MG63 (cell line): ENCODE data around the gene FUT3. TPM values are rescaled to one million over a fixed set of nuclear protein-coding genes. Genes with fewer than 3 reads are reported as not detected.

Source experiments
- DNase-seq: peaks from one replicate; pipeline ENCODE4 v3.0.0-alpha.2; 2020
- H3K27me3 ChIP-seq: fragments of 250-450 bp; sonication (Bioruptor Pico); 2 replicates; pipeline ENCODE4 v1.5.1; 2020; ENCODE audit warnings: mild to moderate bottlenecking, moderate library complexity
- H3K36me3 ChIP-seq: fragments of 250-450 bp; sonication (Bioruptor Pico); 2 replicates; pipeline ENCODE4 v1.5.1; 2020; ENCODE audit warnings: mild to moderate bottlenecking, moderate library complexity
- H3K4me3 ChIP-seq: fragments of 250-450 bp; sonication (Bioruptor Pico); 2 replicates; pipeline ENCODE4 v1.5.1; 2020; ENCODE audit warnings: mild to moderate bottlenecking, moderate library complexity
- H3K9me3 ChIP-seq: fragments of 250-450 bp; sonication (Bioruptor Pico); 2 replicates; pipeline ENCODE4 v1.5.1; 2020; ENCODE audit warnings: mild to moderate bottlenecking, moderate library complexity
- total RNA-seq: library from RNA; depleted of rRNA; stranded (reverse); fragments of >200 nt; shearing (Covaris generic); gene quantifications from 2 replicates; pipeline ENCODE4 v1.2.3, GENCODE V29; 2014; ENCODE audit warnings: low replicate concordance; rRNA removed

FUT3 gene
- total RNA-seq, result not detected in 2 replicates

DNA sequence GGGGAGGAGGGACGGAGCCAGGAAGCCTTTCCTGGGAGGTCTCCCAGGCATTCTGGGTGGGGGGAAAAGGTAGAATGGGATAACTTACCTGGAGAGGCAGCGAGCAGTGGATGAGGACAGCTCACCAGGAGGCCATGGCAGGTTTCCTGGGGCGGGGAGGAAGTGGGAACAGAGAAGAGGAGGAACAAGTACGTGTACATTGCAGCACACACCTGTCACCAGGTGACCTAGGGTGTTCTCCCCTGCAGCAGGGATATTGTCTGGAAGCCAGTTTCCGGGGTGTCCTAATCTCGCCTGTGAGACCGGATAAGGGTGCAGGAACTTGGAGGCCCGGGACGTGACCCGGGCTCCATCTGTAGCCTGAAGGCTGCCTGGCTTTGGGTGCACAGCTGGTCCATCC is at the start of gene FUT3:
Gene FUT3, minus strand, starts transcription at position 148 of the 400 bp plus-strand sequence.
- no peaks in the 10 kb centered on the region for H3K36me3 ChIP-seq

DNA sequence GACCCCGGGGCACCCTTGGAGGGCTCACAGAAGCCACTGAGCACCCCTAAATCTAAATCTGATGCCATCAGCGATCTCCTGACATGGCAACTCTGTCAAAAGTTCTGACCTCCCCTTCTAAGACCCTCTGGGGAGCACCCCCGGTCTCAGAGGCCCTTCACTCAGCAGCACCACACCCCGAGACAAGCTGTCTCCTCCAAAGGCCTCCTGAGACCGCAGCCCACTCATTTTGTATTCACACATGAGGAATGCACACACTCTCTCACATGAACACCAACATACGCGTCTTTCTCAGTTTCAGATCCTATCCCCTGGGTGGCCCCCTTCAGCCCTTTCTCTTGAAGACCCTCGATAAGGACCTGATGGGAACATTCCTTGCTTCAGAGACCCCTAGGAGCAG is 49.7 kb upstream of the FUT3 start:
- Histone ChIP-seq H3K4me3 (no peak overlapping the region), H3K27me3 (no peaks in the 10 kb centered on the region), H3K9me3 (no peaks in the 10 kb centered on the region), H3K36me3 (peaks cover 5% of the 10 kb centered on the region; the same call in 1 of the 2 replicates)
- no peak for DNase-seq

More for the DNA sequence above, at the start of gene FUT3:
- no peak within 1 kb of the TSS for H3K4me3 ChIP-seq
- H3K9me3 ChIP-seq, result no peaks in the 10 kb centered on the region
- DNase-seq, result no peak
- no peaks in the 10 kb centered on the region for H3K27me3 ChIP-seq

DNA sequence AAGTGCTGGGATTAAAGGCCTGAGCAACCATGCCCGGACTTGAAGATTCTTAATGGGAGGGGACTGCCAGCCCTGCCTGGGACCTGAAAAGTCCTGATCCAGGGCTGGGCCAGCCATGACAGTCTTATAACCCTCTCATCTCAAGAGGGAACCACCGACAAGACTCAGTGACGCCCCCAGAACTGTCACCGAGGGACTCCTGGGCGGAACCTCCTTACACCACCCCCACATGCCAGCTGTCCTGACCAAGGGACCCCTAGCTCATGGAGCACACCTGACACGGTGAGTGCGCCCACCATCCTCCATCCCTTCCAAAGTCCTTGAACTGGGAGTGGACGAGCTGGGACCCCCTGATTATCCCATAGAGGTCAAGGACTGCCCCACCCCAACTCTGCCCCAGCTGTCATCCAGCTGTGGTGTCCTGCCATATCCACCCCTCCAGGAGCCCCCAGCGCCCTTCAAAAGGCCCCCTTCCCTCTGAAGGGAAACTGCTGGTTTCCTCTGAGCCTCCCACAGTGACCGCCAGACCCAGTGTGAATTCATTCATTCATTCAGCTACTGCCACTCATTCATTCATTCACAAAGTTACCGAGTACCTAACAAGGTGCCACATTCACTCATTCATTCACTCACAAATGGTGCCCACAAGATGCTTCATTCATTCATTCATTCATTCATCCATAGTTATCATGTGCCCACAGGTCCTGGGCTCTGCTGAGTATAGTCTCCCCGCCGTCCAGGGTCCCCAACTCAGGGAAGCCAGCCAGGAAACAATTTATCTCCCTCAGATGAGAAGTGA is 48.7 kb upstream of the FUT3 start:
- Histone ChIP-seq H3K36me3 (peaks cover 5% of the 10 kb centered on the region; the same call in 1 of the 2 replicates), H3K9me3 (no peaks in the 10 kb centered on the region), H3K4me3 (no peak overlapping the region), H3K27me3 (no peaks in the 10 kb centered on the region)
- no peak for DNase-seq

DNA sequence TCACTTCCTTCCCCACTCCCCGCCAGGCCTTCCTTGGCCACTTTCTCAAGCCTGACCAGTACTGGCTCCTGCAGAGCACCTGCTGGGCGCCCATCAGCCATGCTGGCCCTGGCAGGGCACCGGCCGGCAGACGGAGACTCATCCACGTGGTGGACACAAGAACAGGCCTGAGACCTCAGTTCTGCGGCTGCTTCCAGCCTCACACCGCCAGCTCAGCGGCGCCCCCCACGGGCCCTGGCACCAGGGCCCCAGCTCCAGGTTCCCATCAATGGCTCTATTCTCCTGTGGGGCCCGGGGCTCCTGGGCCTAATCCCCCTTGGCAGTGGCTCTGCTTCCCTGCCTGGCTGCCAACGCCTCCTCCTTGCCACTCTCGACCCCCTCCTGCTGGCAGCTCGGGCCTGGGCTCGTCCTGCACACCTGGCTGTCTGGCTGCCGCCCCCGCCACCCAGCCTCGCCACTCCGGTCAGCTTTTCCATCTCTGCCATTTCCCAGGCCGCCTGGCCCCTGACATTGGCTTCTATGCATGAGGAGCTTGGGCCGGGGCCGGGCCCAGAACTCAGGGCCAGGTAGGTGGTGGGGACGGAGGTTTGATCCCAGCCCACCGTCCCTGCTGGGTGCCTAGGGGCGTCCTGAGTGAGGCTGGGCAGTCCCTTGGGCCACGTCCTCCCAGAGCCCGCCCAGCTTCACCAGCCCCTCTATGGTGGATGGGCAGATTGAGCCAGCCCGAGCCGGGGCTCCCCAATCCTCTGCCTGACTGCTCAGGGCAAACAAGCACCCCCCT is 46.1 kb upstream of the FUT3 start:
- no peak for DNase-seq
- Histone ChIP-seq H3K27me3 (no peaks in the 10 kb centered on the region), H3K9me3 (no peaks in the 10 kb centered on the region), H3K36me3 (no peaks in the 10 kb centered on the region), H3K4me3 (no peak overlapping the region)

DNA sequence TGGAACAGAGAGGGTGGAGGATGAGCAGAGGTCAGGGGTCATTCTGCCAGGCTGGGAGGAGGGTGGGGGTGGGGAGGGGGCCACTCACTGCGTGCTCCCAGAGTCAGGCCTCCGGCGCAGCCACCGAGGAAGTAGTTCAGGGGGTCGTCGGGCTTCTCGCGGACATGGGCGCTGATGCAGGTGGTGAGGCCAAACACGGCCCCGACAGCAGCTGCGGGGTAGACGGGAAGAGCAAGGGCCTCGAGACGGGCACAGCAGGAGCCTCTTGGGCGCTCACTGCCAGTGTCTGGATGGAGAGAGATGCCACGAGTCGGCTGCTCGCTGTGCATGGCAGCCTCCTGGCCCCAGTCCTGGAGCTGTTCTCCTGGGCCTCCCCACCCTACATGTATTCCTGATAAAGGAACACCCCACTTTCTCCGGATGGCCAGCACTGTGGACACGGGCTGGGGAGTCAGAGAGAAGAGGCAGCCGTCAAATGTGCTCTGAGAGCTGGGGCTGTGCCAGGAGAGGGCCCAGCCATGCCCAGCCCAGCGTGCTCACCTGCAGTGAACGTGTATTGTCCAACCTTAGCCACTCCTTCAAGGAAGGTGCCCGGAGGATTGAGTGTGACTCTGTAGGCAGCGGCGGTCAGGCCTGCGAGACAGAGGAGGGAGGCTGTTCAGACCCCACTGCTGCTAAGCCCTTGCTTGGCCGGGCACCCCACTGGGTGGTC is 45.3 kb upstream of the FUT3 start:
- no peak overlapping the region for H3K4me3 ChIP-seq
- no peaks in the 10 kb centered on the region for H3K36me3 ChIP-seq
- H3K27me3 ChIP-seq, result no peaks in the 10 kb centered on the region
- DNase-seq, result no peak
- H3K9me3 ChIP-seq, result no peaks in the 10 kb centered on the region

DNA sequence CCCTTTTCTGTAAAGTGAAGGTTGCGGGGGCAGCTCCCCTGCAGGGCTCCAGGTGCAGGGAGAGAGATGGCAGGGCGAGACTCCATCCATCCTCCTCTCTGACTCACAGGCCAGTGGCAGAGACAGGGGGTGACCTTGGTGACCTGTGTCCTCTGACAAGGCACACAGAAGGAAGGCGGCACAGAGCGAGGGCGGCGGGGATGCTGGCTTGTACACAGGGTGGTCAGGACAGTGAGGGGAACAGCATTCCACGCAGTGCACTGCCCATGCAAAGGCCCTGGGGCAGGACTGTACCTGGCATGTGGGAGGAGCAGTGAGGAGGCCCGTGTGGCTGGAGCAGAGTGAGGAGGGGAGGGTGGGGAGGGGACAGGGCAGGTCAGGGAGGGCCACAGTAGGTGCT is 44.6 kb upstream of the FUT3 start:
- Histone ChIP-seq H3K27me3 (no peaks in the 10 kb centered on the region), H3K9me3 (no peaks in the 10 kb centered on the region), H3K36me3 (no peaks in the 10 kb centered on the region), H3K4me3 (no peak overlapping the region)
- no peak for DNase-seq

DNA sequence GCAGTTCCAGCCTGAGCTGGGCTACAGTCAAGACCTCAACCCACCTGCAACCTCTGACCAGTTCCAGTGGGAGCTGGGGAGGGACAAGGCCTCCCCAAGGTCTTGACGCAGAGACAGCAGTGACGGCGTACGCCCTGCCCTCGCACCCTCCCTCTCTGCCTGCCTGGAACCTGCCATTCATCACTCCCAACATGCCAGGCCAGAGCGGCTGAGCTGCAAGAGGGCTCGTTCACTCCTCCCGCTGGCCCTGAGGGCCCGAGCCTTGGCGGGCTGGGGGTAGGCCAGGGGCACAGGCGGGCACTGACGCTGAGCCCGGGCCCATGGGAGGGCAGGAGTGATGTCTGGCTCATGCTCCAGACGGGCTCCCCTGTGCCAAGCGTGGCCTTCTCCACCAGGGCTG is 44.2 kb upstream of the FUT3 start:
- Histone ChIP-seq H3K27me3 (no peaks in the 10 kb centered on the region), H3K9me3 (no peaks in the 10 kb centered on the region), H3K4me3 (no peak overlapping the region), H3K36me3 (no peaks in the 10 kb centered on the region)
- no peak for DNase-seq

DNA sequence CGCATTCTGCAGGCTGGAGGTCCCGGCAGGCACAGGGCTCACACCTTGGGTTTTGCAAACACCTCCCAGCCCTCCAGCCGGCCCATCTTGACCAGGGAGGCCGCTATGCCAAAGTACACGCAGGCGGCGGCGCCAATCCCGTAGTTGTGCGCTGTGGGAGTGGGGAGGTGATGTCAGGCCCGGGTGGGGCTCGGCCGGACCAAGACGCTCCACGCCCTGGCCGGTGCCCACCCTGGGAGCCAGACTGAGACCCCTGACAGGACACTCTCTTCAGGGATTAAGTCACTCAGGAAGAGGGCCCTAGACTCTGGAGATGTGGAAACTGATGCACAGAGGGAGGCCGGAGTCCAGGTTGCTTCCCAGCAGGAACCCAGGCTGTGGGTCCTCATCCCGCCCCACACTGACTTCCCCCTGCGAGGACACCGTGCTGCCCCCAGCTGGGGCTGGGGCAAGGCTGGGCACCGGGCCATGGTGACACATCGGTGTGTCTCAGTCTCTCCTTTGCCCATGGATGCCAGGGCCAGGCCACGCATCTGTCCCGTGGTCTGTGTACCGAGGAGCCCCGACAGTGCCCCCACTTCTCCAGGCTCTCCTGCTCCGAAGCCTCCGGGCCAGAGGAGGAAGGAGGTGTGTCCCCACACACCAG is 43.6 kb upstream of the FUT3 start:
- H3K9me3 ChIP-seq, result no peaks in the 10 kb centered on the region
- H3K36me3 ChIP-seq, result no peaks in the 10 kb centered on the region
- H3K27me3 ChIP-seq, result no peaks in the 10 kb centered on the region
- H3K4me3 ChIP-seq, result no peak overlapping the region
- DNase-seq, result no peak

DNA sequence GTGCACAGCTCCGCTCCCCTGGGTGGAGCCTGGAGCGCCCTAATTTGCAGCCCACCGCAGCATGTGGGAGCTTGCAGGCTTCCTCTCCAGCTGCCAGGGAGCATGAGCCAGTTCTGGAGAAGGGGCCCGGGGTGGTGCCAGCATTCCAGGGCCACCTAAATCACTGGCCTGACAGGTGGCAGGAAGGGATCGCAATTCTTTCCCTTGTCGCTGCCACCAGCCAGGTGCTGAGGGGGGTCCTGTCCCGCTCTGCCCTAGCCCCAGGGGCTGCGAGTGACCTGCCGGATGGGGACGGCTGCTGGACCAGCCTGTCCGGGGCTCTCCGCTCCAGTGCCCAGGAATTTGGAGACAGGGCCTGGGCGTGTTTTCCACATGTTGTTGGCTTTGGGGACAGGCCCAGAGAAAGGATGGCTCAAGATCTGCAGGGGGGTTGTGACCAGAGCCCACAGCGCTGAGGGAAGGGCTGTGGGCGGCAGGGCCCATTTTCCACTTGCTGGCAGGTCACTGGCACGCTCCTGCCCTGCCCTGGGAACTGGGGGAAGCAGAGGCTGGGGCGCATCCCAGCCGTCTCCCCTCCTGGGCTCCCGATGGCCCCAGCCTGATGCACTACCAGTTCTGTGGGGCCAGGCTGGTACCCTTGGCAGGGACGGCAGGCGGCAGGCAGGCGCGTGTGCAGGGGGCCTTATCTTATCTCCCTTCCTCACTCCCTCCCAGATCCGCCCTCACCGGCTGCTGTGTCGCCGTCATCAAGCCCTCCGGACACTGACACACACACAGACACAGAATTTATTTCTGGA is 42.9 kb upstream of the FUT3 start:
- DNase-seq, result no peak
- no peaks in the 10 kb centered on the region for H3K36me3 ChIP-seq
- H3K9me3 ChIP-seq, result no peaks in the 10 kb centered on the region
- H3K4me3 ChIP-seq, result no peak overlapping the region
- no peaks in the 10 kb centered on the region for H3K27me3 ChIP-seq

DNA sequence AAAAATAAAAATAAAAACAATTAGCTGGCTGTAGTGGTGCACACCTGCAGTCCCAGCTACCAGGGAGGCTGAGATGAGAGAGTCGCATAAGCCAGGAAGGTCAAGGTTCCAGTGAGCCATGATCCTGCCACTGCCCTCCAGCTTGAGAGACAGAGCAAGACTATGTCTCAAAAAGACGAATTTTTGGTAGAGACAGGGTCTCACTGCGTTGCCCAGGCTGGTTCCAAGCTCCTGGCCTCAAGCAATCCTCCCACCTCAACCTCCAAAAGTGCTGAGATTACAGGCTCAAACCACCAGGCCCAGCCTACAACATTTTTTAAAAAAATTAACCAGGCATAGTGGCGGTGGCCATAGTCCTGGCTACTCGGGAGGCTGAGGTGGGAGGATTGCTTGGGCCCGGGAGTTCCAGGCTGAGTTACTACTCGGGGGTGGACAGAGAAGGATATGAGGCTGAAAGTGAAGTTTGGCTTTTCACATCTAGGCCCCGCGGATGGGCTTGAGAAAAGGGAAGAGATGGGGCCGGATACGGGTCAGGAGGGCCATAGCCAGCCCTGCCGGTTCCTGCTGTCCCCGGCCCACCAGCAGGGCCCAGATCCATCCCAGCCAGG is 42.2 kb upstream of the FUT3 start:
- no peak overlapping the region for H3K4me3 ChIP-seq
- H3K36me3 ChIP-seq, result no peaks in the 10 kb centered on the region
- H3K9me3 ChIP-seq, result no peaks in the 10 kb centered on the region
- no peaks in the 10 kb centered on the region for H3K27me3 ChIP-seq
- DNase-seq, result no peak

DNA sequence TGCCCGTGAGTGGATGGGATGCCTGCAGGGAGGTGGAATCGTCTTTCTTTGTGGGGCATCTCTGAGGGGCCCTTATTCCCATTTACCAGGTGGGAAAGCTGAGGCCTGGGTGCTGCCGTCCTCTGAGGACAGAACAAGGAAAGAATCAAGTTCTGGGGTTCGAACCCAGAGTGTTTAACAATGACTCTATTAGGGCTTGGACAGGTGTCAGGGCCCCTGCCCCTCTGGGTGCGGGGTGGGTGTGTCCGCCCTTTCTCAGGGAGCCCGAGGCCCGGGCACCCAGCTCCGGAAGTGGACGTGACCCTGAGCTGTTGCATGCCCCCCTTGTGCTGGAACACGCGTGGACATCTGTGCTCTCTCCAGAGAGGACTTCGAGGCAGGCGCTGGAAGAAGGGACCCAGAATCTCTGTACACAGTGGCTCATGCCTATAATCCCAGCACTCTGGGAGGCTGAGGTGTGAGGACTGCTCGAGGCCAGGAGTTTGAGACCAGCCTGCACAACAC is 41.6 kb upstream of the FUT3 start:
- Histone ChIP-seq H3K27me3 (no peaks in the 10 kb centered on the region), H3K36me3 (no peaks in the 10 kb centered on the region), H3K4me3 (no peak overlapping the region), H3K9me3 (no peaks in the 10 kb centered on the region)
- no peak for DNase-seq

DNA sequence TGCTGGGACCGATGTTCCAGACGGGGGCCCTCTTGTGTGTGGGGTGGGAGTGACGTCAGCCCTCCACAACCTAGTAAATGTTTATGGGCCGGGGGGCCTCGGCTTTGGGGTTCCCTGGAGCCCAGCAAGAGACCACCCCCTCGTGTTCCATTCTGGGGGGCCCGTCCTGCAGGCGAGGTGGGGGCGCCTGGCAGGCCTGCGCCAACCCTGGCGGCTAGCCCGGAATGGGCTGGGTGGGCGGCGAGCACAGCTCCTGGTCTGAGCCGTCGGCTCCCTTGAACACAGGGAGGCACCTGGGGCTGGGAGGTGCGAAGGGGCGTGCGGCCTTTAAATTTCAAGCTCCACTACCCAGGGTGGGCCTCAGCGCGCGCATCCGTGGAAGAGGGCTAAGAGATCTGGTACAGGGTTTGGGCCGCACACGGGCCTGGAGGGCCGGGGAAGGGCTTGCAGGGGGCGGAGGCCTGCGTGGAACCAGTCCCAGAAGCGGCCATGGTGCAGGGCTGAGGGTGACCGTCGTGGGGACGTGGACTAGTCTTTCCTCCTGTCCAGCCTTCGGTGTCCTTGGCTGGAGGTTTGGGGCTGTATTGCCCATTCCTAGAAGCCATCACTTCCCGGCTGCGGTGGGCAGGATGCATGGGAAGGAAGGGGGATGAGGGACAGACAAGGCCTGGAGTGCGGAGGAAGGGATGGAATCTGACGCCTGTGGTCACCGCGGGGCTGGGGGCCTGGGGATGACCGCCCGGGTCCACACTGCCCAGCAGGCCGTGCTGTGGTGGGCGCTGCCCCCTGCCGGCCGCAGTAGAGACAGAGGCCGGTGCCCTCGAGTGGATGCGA is 40.9 kb upstream of the FUT3 start:
- H3K4me3 ChIP-seq, result no peak overlapping the region
- H3K9me3 ChIP-seq, result no peaks in the 10 kb centered on the region
- DNase-seq, result no peak
- no peaks in the 10 kb centered on the region for H3K36me3 ChIP-seq
- H3K27me3 ChIP-seq, result no peaks in the 10 kb centered on the region

DNA sequence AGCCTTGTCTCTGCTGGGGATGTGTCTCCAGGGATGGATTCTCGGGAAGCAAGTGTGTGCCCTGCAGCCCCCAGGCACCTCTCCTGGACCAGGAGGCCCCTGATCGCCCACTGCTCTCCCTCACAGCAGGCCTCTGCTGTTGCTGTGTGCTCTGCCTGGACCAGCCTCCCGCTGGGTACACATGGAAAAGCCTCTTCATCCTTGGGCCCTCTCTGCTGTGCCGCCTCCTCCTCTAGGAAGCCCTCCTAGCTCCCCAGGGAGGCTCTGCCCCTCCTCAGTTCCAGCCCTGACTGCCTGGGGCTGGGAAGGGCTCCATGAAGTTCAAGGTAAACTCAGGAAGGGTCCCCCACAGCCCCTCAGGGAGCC is 40.3 kb upstream of the FUT3 start:
- Histone ChIP-seq H3K36me3 (no peaks in the 10 kb centered on the region), H3K4me3 (no peak overlapping the region), H3K9me3 (no peaks in the 10 kb centered on the region), H3K27me3 (no peaks in the 10 kb centered on the region)
- DNase-seq, result no peak

DNA sequence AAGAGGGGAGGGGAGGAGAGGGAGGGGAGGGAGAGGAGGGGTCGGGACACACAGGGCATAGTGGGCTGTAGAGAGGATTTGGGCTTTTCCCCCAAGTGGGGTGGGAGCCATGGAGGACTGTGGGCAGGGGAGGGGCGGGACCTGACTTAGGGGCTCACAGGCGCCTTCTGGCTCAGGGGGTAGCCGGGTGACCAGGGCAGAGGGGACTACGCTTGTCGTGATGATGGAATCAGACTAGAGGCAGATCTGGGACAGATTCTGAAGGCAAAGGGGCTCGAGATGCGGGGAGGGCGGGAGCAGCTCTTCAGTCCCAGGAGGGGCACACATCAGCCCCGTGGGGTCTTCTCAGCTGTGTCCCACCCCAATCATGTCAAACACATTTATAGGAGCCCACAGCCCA is 38.9 kb upstream of the FUT3 start:
- Histone ChIP-seq H3K36me3 (no peaks in the 10 kb centered on the region), H3K9me3 (no peaks in the 10 kb centered on the region), H3K4me3 (no peak overlapping the region), H3K27me3 (no peaks in the 10 kb centered on the region)
- no peak for DNase-seq
